Liver (tissue), 9 donors: ENCODE data around the gene BANK1. TPM values are rescaled to one million over a fixed set of nuclear protein-coding genes. Genes with fewer than 3 reads are reported as not detected.

Experiments used
- DNase-seq: peaks from one replicate; pipeline ENCODE4 v3.0.0-alpha.2; 2017; ENCODE audit warnings: low spot score
- H3K27ac ChIP-seq, 2 donors: one replicate each; pipeline ENCODE4 v1.7.0; 2013; ENCODE audit warnings: inconsistent platforms in 2 of 2, low read length in 2 of 2, control low read depth in 1 of 2, low read depth in 1 of 2, mild to moderate bottlenecking in 1 of 2
- H3K27me3 ChIP-seq, 4 donors: one replicate each; pipeline versions ENCODE4 v1.6.1 to v1.7.0; 2013; ENCODE audit warnings: low read length in 3 of 4, inconsistent platforms in 1 of 4, mild to moderate bottlenecking in 1 of 4, moderate library complexity in 1 of 4; ENCODE audit not compliant: control insufficient read depth in 4 of 4, insufficient read depth in 4 of 4
- H3K36me3 ChIP-seq, 4 donors: one replicate each; pipeline versions ENCODE4 v1.6.1 to v1.7.0; 2013; ENCODE audit warnings: low read length in 3 of 4, mild to moderate bottlenecking in 3 of 4, low read depth in 1 of 4, moderate library complexity in 1 of 4; ENCODE audit not compliant: control insufficient read depth in 4 of 4, insufficient read depth in 3 of 4
- H3K4me1 ChIP-seq, 4 donors: one replicate each; pipeline versions ENCODE4 v1.6.1 to v1.7.0; 2013; ENCODE audit warnings: low read length in 3 of 4, mild to moderate bottlenecking in 3 of 4, moderate library complexity in 1 of 4; ENCODE audit not compliant: control insufficient read depth in 4 of 4, insufficient read depth in 4 of 4
- H3K4me3 ChIP-seq, 3 donors: one replicate each; pipeline versions ENCODE4 v1.6.1 to v1.7.0; 2013; ENCODE audit warnings: low read length in 3 of 3, control low read depth in 1 of 3, low read depth in 1 of 3, mild to moderate bottlenecking in 1 of 3
- H3K9ac ChIP-seq, 2 donors: one replicate each; pipeline ENCODE4 v1.7.0; 2013; ENCODE audit warnings: low read length in 2 of 2, mild to moderate bottlenecking in 2 of 2, moderate library complexity in 2 of 2, control low read depth in 1 of 2, low read depth in 1 of 2
- H3K9me3 ChIP-seq, 4 donors: one replicate each; pipeline versions ENCODE4 v1.6.1 to v1.7.0; 2013; ENCODE audit warnings: low read length in 3 of 4; ENCODE audit not compliant: control insufficient read depth in 4 of 4
- ATF3 ChIP-seq: IDR thresholded peaks from 2 replicates; pipeline ENCODE4 v1.6.1; 2016; ENCODE audit warnings: antibody characterized with exemption
- EGR1 ChIP-seq, 2 donors: IDR thresholded peaks; 2 replicates each; pipeline ENCODE4 v1.6.1; 2016 to 2018; ENCODE audit warnings: antibody characterized with exemption in 2 of 2, low read depth in 2 of 2
- FOXA1 ChIP-seq: IDR thresholded peaks from 2 replicates; pipeline ENCODE4 v1.6.1; 2016; ENCODE audit warnings: antibody characterized with exemption
- FOXA2 ChIP-seq: IDR thresholded peaks from 2 replicates; pipeline ENCODE4 v1.6.1; 2016; ENCODE audit warnings: antibody characterized with exemption
- GABPA ChIP-seq, 2 donors: IDR thresholded peaks in 1 of 2; conservative IDR thresholded peaks in 1 of 2; 2 replicates each; pipeline ENCODE4 v1.6.1; 2016; ENCODE audit warnings: antibody characterized with exemption in 2 of 2, mild to moderate bottlenecking in 1 of 2, moderate library complexity in 1 of 2
- HNF4A ChIP-seq, 2 donors: conservative IDR thresholded peaks; 2 replicates each; pipeline ENCODE4 v1.6.1; 2016; ENCODE audit warnings: antibody characterized with exemption in 2 of 2, mild to moderate bottlenecking in 2 of 2
- HNF4G ChIP-seq: IDR thresholded peaks from 2 replicates; pipeline ENCODE4 v1.6.1; 2016; ENCODE audit warnings: antibody characterized with exemption
- JUND ChIP-seq, 2 donors: IDR thresholded peaks; 2 replicates each; pipeline ENCODE4 v1.6.1; 2016; ENCODE audit warnings: antibody characterized with exemption in 2 of 2
- MAX ChIP-seq: IDR thresholded peaks from 2 replicates; pipeline ENCODE4 v1.6.1; 2016; ENCODE audit warnings: antibody characterized with exemption
- NR2F2 ChIP-seq: IDR thresholded peaks from 2 replicates; pipeline ENCODE4 v1.6.1; 2016; ENCODE audit warnings: antibody characterized with exemption
- RAD21 ChIP-seq, 2 donors: IDR thresholded peaks; 2 replicates each; pipeline ENCODE4 v1.6.1; 2016; ENCODE audit warnings: antibody characterized with exemption in 2 of 2, mild to moderate bottlenecking in 2 of 2
- RXRA ChIP-seq, 2 donors: IDR thresholded peaks; 2 replicates each; pipeline ENCODE4 v1.6.1; 2017 to 2018; ENCODE audit warnings: antibody characterized with exemption in 2 of 2, mild to moderate bottlenecking in 1 of 2
- SP1 ChIP-seq: IDR thresholded peaks from 2 replicates; pipeline ENCODE4 v1.6.1; 2018; ENCODE audit warnings: antibody characterized with exemption, mild to moderate bottlenecking
- TAF1 ChIP-seq: conservative IDR thresholded peaks from 2 replicates; pipeline ENCODE4 v1.6.1; 2016; ENCODE audit warnings: antibody characterized with exemption, mild to moderate bottlenecking
- YY1 ChIP-seq: IDR thresholded peaks from 2 replicates; pipeline ENCODE4 v1.6.1; 2016; ENCODE audit warnings: antibody characterized with exemption, mild to moderate bottlenecking
- WGBS: extraction: QIAGEN DNeasy Blood & Tissue Kit; methylation state at CpG from one replicate; pipeline ENCODE4 v1.1.7; 2013; 5-methylcytosine and 5-hydroxymethylcytosine counted together
- polyA plus RNA-seq, 2 donors: library from polyadenylated mRNA; stranded (reverse) in 1 of 2; unstranded in 1 of 2; fragments of 200-250 nt in 1 of 2; fragments of >200 nt in 1 of 2; fragmentation: Nextera tagmentation in 1 of 2; extraction: Ambion mirVana in 1 of 2; gene quantifications; one replicate each; pipeline versions ENCODE4 v1.2.1 to v1.2.3, GENCODE V29; 2013 to 2015
- total RNA-seq, 2 donors: library from RNA; depleted of rRNA; stranded (reverse); fragments of >200 nt; gene quantifications; one replicate each; pipeline ENCODE4 v1.2.3, GENCODE V29; 2014
- TF ChIP-seq, protein P1 (sequence below): IDR thresholded peaks from 2 replicates; pipeline ENCODE4 v1.6.1; 2016; ENCODE audit warnings: antibody characterized with exemption, mild to moderate bottlenecking
- TF ChIP-seq, protein P2 (sequence below): fragments of 150-350 bp; IDR thresholded peaks from 2 replicates; pipeline ENCODE4 v1.5.1; 2017; ENCODE audit warnings: improper control_type of control experiment, low read depth, low read length; ENCODE audit not compliant: missing input control
- TF ChIP-seq, protein P3 (sequence below): IDR thresholded peaks from 2 replicates; pipeline ENCODE4 v1.6.1; 2016; ENCODE audit warnings: antibody characterized with exemption
- donor health status: healthy.
- donor health status: healthy.
- donor health status: healthy.
- donor health status: healthy.
- donor health status: healthy.

BANK1 gene
- total and polyA plus RNA-seq, 4 donors, result 0.06 to 1.7 (median 0.35) TPM

GRCh38 chr4:101853028-101853427 lies 62.5 kb downstream of the BANK1 start (continued):
- TF ChIP-seq MAX, result no peak
- no peak for TF ChIP-seq NR2F2
- no peak for TF ChIP-seq YY1
- TF ChIP-seq EGR1 (IDR thresholded peaks at IDR 0.05; ENCODE audit: low read depth in 2 of 2), result no peak
- TF ChIP-seq FOXA1, result no peak

GRCh38 chr4:101853691-101854090 lies 63.2 kb downstream of the BANK1 start:
- H3K9me3 ChIP-seq, result no peaks in the 10 kb centered on the region
- H3K4me3 ChIP-seq, result no peak overlapping the region
- WGBS, result 80% methylated on average over 7 of the region's 7 CpGs
- TF ChIP-seq SP1, result no peak
- TF ChIP-seq, protein P1, sequence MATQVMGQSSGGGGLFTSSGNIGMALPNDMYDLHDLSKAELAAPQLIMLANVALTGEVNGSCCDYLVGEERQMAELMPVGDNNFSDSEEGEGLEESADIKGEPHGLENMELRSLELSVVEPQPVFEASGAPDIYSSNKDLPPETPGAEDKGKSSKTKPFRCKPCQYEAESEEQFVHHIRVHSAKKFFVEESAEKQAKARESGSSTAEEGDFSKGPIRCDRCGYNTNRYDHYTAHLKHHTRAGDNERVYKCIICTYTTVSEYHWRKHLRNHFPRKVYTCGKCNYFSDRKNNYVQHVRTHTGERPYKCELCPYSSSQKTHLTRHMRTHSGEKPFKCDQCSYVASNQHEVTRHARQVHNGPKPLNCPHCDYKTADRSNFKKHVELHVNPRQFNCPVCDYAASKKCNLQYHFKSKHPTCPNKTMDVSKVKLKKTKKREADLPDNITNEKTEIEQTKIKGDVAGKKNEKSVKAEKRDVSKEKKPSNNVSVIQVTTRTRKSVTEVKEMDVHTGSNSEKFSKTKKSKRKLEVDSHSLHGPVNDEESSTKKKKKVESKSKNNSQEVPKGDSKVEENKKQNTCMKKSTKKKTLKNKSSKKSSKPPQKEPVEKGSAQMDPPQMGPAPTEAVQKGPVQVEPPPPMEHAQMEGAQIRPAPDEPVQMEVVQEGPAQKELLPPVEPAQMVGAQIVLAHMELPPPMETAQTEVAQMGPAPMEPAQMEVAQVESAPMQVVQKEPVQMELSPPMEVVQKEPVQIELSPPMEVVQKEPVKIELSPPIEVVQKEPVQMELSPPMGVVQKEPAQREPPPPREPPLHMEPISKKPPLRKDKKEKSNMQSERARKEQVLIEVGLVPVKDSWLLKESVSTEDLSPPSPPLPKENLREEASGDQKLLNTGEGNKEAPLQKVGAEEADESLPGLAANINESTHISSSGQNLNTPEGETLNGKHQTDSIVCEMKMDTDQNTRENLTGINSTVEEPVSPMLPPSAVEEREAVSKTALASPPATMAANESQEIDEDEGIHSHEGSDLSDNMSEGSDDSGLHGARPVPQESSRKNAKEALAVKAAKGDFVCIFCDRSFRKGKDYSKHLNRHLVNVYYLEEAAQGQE, result no peak
- TF ChIP-seq HNF4G, result no peak
- no peak for TF ChIP-seq JUND (IDR thresholded peaks at IDR 0.05)
- no peak for TF ChIP-seq FOXA2
- TF ChIP-seq EGR1 (IDR thresholded peaks at IDR 0.05; ENCODE audit: low read depth in 2 of 2), result no peak
- TF ChIP-seq TAF1, result no peak
- no peak for TF ChIP-seq YY1
- no peak for TF ChIP-seq RXRA (IDR thresholded peaks at IDR 0.05)
- no peak for TF ChIP-seq NR2F2
- TF ChIP-seq GABPA (IDR thresholded peaks at IDR 0.05 in 1 of 2, conservative IDR thresholded peaks at IDR 0.05 in 1 of 2), result no peak
- TF ChIP-seq MAX, result no peak
- TF ChIP-seq, protein P2, sequence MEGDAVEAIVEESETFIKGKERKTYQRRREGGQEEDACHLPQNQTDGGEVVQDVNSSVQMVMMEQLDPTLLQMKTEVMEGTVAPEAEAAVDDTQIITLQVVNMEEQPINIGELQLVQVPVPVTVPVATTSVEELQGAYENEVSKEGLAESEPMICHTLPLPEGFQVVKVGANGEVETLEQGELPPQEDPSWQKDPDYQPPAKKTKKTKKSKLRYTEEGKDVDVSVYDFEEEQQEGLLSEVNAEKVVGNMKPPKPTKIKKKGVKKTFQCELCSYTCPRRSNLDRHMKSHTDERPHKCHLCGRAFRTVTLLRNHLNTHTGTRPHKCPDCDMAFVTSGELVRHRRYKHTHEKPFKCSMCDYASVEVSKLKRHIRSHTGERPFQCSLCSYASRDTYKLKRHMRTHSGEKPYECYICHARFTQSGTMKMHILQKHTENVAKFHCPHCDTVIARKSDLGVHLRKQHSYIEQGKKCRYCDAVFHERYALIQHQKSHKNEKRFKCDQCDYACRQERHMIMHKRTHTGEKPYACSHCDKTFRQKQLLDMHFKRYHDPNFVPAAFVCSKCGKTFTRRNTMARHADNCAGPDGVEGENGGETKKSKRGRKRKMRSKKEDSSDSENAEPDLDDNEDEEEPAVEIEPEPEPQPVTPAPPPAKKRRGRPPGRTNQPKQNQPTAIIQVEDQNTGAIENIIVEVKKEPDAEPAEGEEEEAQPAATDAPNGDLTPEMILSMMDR, result no peak
- TF ChIP-seq RAD21 (IDR thresholded peaks at IDR 0.05), result no peak
- TF ChIP-seq, protein P3, sequence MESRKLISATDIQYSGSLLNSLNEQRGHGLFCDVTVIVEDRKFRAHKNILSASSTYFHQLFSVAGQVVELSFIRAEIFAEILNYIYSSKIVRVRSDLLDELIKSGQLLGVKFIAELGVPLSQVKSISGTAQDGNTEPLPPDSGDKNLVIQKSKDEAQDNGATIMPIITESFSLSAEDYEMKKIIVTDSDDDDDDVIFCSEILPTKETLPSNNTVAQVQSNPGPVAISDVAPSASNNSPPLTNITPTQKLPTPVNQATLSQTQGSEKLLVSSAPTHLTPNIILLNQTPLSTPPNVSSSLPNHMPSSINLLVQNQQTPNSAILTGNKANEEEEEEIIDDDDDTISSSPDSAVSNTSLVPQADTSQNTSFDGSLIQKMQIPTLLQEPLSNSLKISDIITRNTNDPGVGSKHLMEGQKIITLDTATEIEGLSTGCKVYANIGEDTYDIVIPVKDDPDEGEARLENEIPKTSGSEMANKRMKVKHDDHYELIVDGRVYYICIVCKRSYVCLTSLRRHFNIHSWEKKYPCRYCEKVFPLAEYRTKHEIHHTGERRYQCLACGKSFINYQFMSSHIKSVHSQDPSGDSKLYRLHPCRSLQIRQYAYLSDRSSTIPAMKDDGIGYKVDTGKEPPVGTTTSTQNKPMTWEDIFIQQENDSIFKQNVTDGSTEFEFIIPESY, result no peak
- no peak for TF ChIP-seq HNF4A (conservative IDR thresholded peaks at IDR 0.05)
- no peak for TF ChIP-seq ATF3
- no peak for TF ChIP-seq FOXA1
- no peaks in the 10 kb centered on the region for H3K4me1 ChIP-seq
- DNase-seq, result no peak
- no peak overlapping the region for H3K27ac ChIP-seq
- no peak overlapping the region for H3K9ac ChIP-seq
- H3K27me3 ChIP-seq, result peaks cover 0 to 7% (median 0%) of the 10 kb centered on the region in 4 donors
- H3K36me3 ChIP-seq, result no peaks in the 10 kb centered on the region
